GM10266 (cell line): ENCODE measurements around the gene MON1B.
"Not testable (repeated sequence)": the region's sequence is repeated elsewhere in the genome, so short reads cannot be mapped to it uniquely, and the experiment has no call there.

ENCODE experiments used
- DNase-seq: peaks from one replicate; pipeline ENCODE4 v3.0.0; 2012; ENCODE audit errors: extremely low spot score
- CTCF ChIP-seq: IDR thresholded peaks from 2 replicates; pipeline ENCODE4 v1.5.1; 2012; ENCODE audit warnings: mild to moderate bottlenecking, low read depth; ENCODE audit not compliant: control insufficient read depth, insufficient read depth; ENCODE audit errors: missing control alignments

The MON1B gene

GRCh38 chr16:77190478-77191258 is at the start of gene MON1B:
MON1B (plus strand) TSS chr16:77191190; CDS start chr16:77191486, 296 bp downstream.
- TF ChIP-seq CTCF = no peak
- DNase-seq = peak; percentile 96

- no peak for TF ChIP-seq CTCF
- no peak for DNase-seq
Measured at GRCh38 chr16:77143364-77143763, 47.6 kb upstream of the MON1B start.

- DNase-seq = no peak
- TF ChIP-seq CTCF = no peak
Measured at GRCh38 chr16:77148121-77148520, 42.9 kb upstream of the MON1B start.

- no peak for TF ChIP-seq CTCF
- DNase-seq = no peak
Measured at GRCh38 chr16:77157346-77158058, 33.5 kb upstream of the MON1B start.

- no peak for TF ChIP-seq CTCF
- no peak for DNase-seq
Measured at GRCh38 chr16:77158293-77158692, 32.7 kb upstream of the MON1B start.

- no peak for DNase-seq
- TF ChIP-seq CTCF = no peak
Measured at GRCh38 chr16:77165006-77165405, 26.0 kb upstream of the MON1B start.

- DNase-seq = not testable (repeated sequence)
Measured at GRCh38 chr16:77165536-77166236, 25.3 kb upstream of the MON1B start.
